Stimulated activated effector memory CD8-positive, alpha-beta T cell treated with anti-CD3 and anti-CD28 coated beads, Interleukin-12 subunit alpha, Interleukin-12 subunit beta, amount 100 ng/mL, for 72 hours (primary cell): ENCODE measurements around the gene MUC22.
"Not testable (repeated sequence)": the region's sequence is repeated elsewhere in the genome, so short reads cannot be mapped to it uniquely, and the experiment has no call there.

ENCODE experiments used
- ATAC-seq: fragments of 150-1000 bp; cut with Tn5 transposase; 2 replicates; pipeline ENCODE4 v1.10.0; 2021
- DNase-seq, 2 donors: peaks; one replicate each; pipeline ENCODE4 v3.0.0; 2021 to 2022; ENCODE audit warnings: low spot score in 2 of 2
- H3K27ac Mint-ChIP-seq: one replicate; pipeline ENCODE4 v1.8.0; 2022; ENCODE audit warnings: mild to moderate bottlenecking, mixed read lengths
- H3K36me3 Mint-ChIP-seq: one replicate; pipeline ENCODE4 v1.8.0; 2022; ENCODE audit warnings: mild to moderate bottlenecking, mixed read lengths
- H3K4me1 Mint-ChIP-seq: one replicate; pipeline ENCODE4 v1.8.0; 2022; ENCODE audit warnings: mixed read lengths
- H3K4me3 Mint-ChIP-seq: one replicate; pipeline ENCODE4 v1.8.0; 2022; ENCODE audit warnings: mild to moderate bottlenecking, mixed read lengths
- H3K9me3 Mint-ChIP-seq: one replicate; pipeline ENCODE4 v1.8.0; 2022; ENCODE audit warnings: mixed read lengths

MUC22 gene

GRCh38 chr6:31011153-31011552, 879 bp downstream of the MUC22 start:
- peaks cover 3% of the 10 kb centered on the region for H3K9me3 Mint-ChIP-seq
- no peaks in the 10 kb centered on the region for H3K36me3 Mint-ChIP-seq
- peaks cover 7% of the 10 kb centered on the region for H3K4me1 Mint-ChIP-seq
- no peak overlapping the region for H3K4me3 Mint-ChIP-seq
- ATAC-seq (no peak), DNase-seq (no peak)
- no peak overlapping the region for H3K27ac Mint-ChIP-seq

GRCh38 chr6:31016659-31017299, 6.5 kb downstream of the MUC22 start:
- ATAC-seq (no peak), DNase-seq (no peak)
- Mint-ChIP-seq H3K9me3 (peaks cover 3% of the 10 kb centered on the region), H3K27ac (no peak overlapping the region), H3K4me3 (no peak overlapping the region), H3K4me1 (no peaks in the 10 kb centered on the region), H3K36me3 (no peaks in the 10 kb centered on the region)

- H3K27ac Mint-ChIP-seq, DNase-seq, H3K9me3 Mint-ChIP-seq, H3K4me3 Mint-ChIP-seq, H3K4me1 Mint-ChIP-seq, H3K36me3 Mint-ChIP-seq, ATAC-seq: not testable (repeated sequence)
These were observed 7.2 kb downstream of the MUC22 start for GRCh38 chr6:31017436-31017835.

- DNase-seq (no peak), ATAC-seq (no peak)
- Mint-ChIP-seq H3K27ac (no peak overlapping the region), H3K4me1 (no peaks in the 10 kb centered on the region), H3K9me3 (no peaks in the 10 kb centered on the region), H3K36me3 (no peaks in the 10 kb centered on the region), H3K4me3 (no peak overlapping the region)
These were observed 9.8 kb downstream of the MUC22 start for GRCh38 chr6:31020057-31020456.

- H3K4me3 Mint-ChIP-seq, H3K27ac Mint-ChIP-seq, DNase-seq, ATAC-seq, H3K36me3 Mint-ChIP-seq, H3K9me3 Mint-ChIP-seq, H3K4me1 Mint-ChIP-seq: not testable (repeated sequence)
These were observed 10.5 kb downstream of the MUC22 start for GRCh38 chr6:31020631-31021255.

- not testable (repeated sequence) for H3K9me3 Mint-ChIP-seq, H3K27ac Mint-ChIP-seq, H3K36me3 Mint-ChIP-seq, DNase-seq, H3K4me3 Mint-ChIP-seq, H3K4me1 Mint-ChIP-seq, ATAC-seq
These were observed 11.6 kb downstream of the MUC22 start for GRCh38 chr6:31021705-31022531.

GRCh38 chr6:31025595-31025994, 15.3 kb downstream of the MUC22 start:
- H3K27ac Mint-ChIP-seq = no peak overlapping the region
- no peak for DNase-seq

GRCh38 chr6:31031095-31031494, 20.8 kb downstream of the MUC22 start:
- Mint-ChIP-seq H3K4me3 (no peak overlapping the region), H3K9me3 (no peaks in the 10 kb centered on the region), H3K4me1 (peaks cover 15% of the 10 kb centered on the region), H3K27ac (no peak overlapping the region), H3K36me3 (no peaks in the 10 kb centered on the region)
- DNase-seq (no peak), ATAC-seq (peak; percentile 79)

More at GRCh38 chr6:31025595-31025994, 15.3 kb downstream of the MUC22 start:
- no peak overlapping the region for H3K4me3 Mint-ChIP-seq
- H3K9me3 Mint-ChIP-seq = no peaks in the 10 kb centered on the region
- peak; percentile 36 for ATAC-seq
- H3K36me3 Mint-ChIP-seq = no peaks in the 10 kb centered on the region
- H3K4me1 Mint-ChIP-seq = peaks cover 10% of the 10 kb centered on the region

GRCh38 chr6:31033075-31033474, 22.8 kb downstream of the MUC22 start:
- Mint-ChIP-seq H3K9me3 (no peaks in the 10 kb centered on the region), H3K4me3 (no peak overlapping the region), H3K36me3 (no peaks in the 10 kb centered on the region), H3K27ac (no peak overlapping the region), H3K4me1 (peaks cover 8% of the 10 kb centered on the region)
- no peak for DNase-seq
- ATAC-seq = no peak

- Mint-ChIP-seq H3K4me3 (no peak overlapping the region), H3K36me3 (no peaks in the 10 kb centered on the region), H3K27ac (no peak overlapping the region), H3K4me1 (peaks cover 1% of the 10 kb centered on the region), H3K9me3 (no peaks in the 10 kb centered on the region)
- ATAC-seq (no peak), DNase-seq (no peak)
These were observed 25.7 kb downstream of the MUC22 start for GRCh38 chr6:31035862-31036497.

GRCh38 chr6:31037169-31037568, 26.9 kb downstream of the MUC22 start:
- H3K4me3 Mint-ChIP-seq = no peak overlapping the region
- DNase-seq = no peak
- H3K4me1 Mint-ChIP-seq = no peaks in the 10 kb centered on the region
- ATAC-seq = no peak
- no peaks in the 10 kb centered on the region for H3K36me3 Mint-ChIP-seq
- H3K9me3 Mint-ChIP-seq = no peaks in the 10 kb centered on the region
- H3K27ac Mint-ChIP-seq = no peak overlapping the region

GRCh38 chr6:31037682-31038081, 27.4 kb downstream of the MUC22 start:
- no peaks in the 10 kb centered on the region for H3K36me3 Mint-ChIP-seq
- ATAC-seq = no peak
- no peaks in the 10 kb centered on the region for H3K4me1 Mint-ChIP-seq
- no peak overlapping the region for H3K27ac Mint-ChIP-seq
- DNase-seq = no peak
- no peaks in the 10 kb centered on the region for H3K9me3 Mint-ChIP-seq
- no peak overlapping the region for H3K4me3 Mint-ChIP-seq

- H3K9me3 Mint-ChIP-seq = no peaks in the 10 kb centered on the region
These were observed 28.3 kb downstream of the MUC22 start for GRCh38 chr6:31038559-31038958.

GRCh38 chr6:31040801-31041200, 30.5 kb downstream of the MUC22 start:
- no peaks in the 10 kb centered on the region for H3K36me3 Mint-ChIP-seq
- DNase-seq (no peak), ATAC-seq (no peak)
- H3K9me3 Mint-ChIP-seq = no peaks in the 10 kb centered on the region
- no peak overlapping the region for H3K27ac Mint-ChIP-seq
- no peaks in the 10 kb centered on the region for H3K4me1 Mint-ChIP-seq
- no peak overlapping the region for H3K4me3 Mint-ChIP-seq

More at GRCh38 chr6:31038559-31038958, 28.3 kb downstream of the MUC22 start:
- no peak for ATAC-seq
- Mint-ChIP-seq H3K4me3 (no peak overlapping the region), H3K27ac (no peak overlapping the region), H3K4me1 (no peaks in the 10 kb centered on the region), H3K36me3 (no peaks in the 10 kb centered on the region)
- no peak for DNase-seq

GRCh38 chr6:31041372-31041974, 31.2 kb downstream of the MUC22 start:
- Mint-ChIP-seq H3K4me1 (no peaks in the 10 kb centered on the region), H3K36me3 (no peaks in the 10 kb centered on the region), H3K4me3 (no peak overlapping the region), H3K27ac (no peak overlapping the region), H3K9me3 (no peaks in the 10 kb centered on the region)
- DNase-seq = no peak
- no peak for ATAC-seq
